Measurements from ENCODE around the gene WDFY2.

DNA sequence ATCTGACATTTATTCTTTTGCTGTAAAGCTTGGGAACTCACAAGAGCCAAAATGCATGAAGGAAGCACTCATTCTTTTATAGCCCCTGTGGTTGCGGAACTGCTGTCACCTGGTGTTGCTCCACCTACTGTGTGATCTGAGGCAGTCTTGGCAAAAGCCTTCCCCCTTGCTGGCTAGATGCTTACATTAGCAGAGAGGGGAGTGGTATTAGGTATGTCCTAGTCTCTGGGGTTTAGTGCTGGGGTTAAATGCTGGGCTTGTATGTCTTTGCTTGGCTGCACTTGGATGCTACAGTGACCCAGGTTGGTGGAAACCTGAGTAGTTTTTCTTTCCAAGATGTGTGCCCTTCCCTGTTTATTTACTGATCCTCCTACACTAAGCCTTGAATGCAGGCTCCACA is 99.3 kb downstream of the WDFY2 start:
- TF ChIP-seq, protein P1, sequence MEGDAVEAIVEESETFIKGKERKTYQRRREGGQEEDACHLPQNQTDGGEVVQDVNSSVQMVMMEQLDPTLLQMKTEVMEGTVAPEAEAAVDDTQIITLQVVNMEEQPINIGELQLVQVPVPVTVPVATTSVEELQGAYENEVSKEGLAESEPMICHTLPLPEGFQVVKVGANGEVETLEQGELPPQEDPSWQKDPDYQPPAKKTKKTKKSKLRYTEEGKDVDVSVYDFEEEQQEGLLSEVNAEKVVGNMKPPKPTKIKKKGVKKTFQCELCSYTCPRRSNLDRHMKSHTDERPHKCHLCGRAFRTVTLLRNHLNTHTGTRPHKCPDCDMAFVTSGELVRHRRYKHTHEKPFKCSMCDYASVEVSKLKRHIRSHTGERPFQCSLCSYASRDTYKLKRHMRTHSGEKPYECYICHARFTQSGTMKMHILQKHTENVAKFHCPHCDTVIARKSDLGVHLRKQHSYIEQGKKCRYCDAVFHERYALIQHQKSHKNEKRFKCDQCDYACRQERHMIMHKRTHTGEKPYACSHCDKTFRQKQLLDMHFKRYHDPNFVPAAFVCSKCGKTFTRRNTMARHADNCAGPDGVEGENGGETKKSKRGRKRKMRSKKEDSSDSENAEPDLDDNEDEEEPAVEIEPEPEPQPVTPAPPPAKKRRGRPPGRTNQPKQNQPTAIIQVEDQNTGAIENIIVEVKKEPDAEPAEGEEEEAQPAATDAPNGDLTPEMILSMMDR (conservative IDR thresholded peaks at IDR 0.05), result no peak
- no peak for TF ChIP-seq EZH2 (IDR thresholded peaks at IDR 0.05; ENCODE audit: low read depth)

Measured in PC-9 (cell line).